Measurements from ENCODE around the gene RPL3.
A peak's percentile ranks its signal among the peaks of the same experiment; 100 is the strongest.

RPL3 gene

DNA sequence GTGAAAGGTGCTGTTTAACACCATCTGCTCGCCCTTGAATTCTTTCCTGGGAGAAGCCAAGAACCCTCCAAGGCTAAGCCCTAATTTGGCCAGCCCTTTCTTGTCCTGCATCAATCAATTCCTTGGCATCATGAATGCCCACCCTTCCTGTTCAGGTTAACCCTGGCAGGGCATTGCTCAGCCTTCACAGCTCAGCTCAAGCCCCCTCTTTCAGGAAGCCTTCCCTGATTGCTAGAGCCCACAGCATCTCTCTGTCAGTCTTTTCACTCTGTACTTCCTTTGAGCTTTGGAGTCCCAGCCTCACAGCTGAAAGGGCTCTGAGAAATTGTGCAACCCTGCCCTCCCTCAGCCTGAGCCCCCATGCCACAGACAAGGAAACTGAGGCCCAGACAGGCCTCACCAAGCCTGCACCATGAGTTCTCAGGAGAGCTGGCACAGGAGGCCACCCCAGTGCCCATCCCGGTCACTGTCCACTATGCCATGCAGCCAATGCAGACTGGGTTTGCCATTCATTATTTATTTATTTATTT, 16.9 kb downstream of the RPL3 start:
- Histone ChIP-seq H3K36me3 (ENCODE audit: control insufficient read depth in 4 of 4, insufficient read depth in 4 of 4, low read length in 3 of 4) (peaks cover 0 to 2% (median 0%) of the 10 kb centered on the region in 4 experiments), H3K27ac (ENCODE audit: insufficient read depth in 1 of 2, low read depth in 1 of 2, low read length in 2 of 2, poor library complexity in 1 of 2, severe bottlenecking in 2 of 2) (no peak overlapping the region)
- CTCF ChIA-PET, result interaction anchor here (1.0 to 2.2 kb wide), 6 partner anchors 8 to 132 kb away, joined by 3 to 8 read pairs (median 4); no protein-coding TSS in a partner anchor

DNA sequence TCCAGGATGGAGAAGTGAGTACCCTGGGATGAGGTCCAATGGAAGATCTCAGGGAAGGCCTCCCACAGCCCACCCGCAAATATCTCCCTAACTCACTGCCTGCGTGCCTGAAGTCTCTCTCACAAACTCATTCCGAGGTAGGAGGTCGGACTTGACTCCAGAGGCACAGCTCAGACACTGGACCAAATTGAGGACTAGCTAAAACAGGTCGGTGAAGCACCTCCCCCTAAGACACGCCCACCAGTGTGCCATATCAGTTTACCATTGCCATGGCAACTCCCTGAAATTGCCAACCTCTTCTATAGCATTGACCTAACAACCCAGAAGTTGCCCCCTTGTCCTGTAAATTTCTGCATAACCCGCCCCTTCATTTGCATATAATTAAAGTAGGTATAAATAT, 17.5 kb downstream of the RPL3 start:
- Histone ChIP-seq H3K4me3 (ENCODE audit: control insufficient read depth in 1 of 7, extremely low read depth in 1 of 7, insufficient read depth in 4 of 7, low read depth in 2 of 7, low read length in 6 of 7) (no peak overlapping the region), H3K9me3 (ENCODE audit: control extremely low read depth in 1 of 5, control insufficient read depth in 4 of 5, insufficient read depth in 2 of 5, low read depth in 1 of 5, low read length in 4 of 5) (no peaks in the 10 kb centered on the region), H3K36me3 (ENCODE audit: control insufficient read depth in 4 of 4, insufficient read depth in 4 of 4, low read length in 3 of 4) (no peaks in the 10 kb centered on the region), H3K27me3 (replicated peaks in 2 of 5; ENCODE audit: control insufficient read depth in 4 of 5, insufficient read depth in 5 of 5, low read length in 4 of 5) (peaks cover 0 to 40% (median 14%) of the 10 kb centered on the region in 5 experiments), H3K4me1 (ENCODE audit: control extremely low read depth in 1 of 4, control insufficient read depth in 4 of 4, insufficient read depth in 4 of 4, low read length in 3 of 4) (peaks cover 0 to 26% (median 14%) of the 10 kb centered on the region in 4 experiments), H3K27ac (ENCODE audit: insufficient read depth in 1 of 2, low read depth in 1 of 2, low read length in 2 of 2, poor library complexity in 1 of 2, severe bottlenecking in 2 of 2) (no peak overlapping the region)
- ChIA-PET CTCF (interaction anchor here (1.0 to 2.2 kb wide), 4 partner anchors 10 to 131 kb away, joined by 3 to 7 read pairs (median 4); no protein-coding TSS in a partner anchor), POLR2A (no interaction called here)
- DNase-seq, result no peak
- 86% methylated on average over 6 of the region's 7 CpGs for WGBS (ENCODE audit: insufficient coverage)

More for the DNA sequence above, 16.9 kb downstream of the RPL3 start:
- H3K9me3 ChIP-seq (ENCODE audit: control extremely low read depth in 1 of 5, control insufficient read depth in 4 of 5, insufficient read depth in 2 of 5, low read depth in 1 of 5, low read length in 4 of 5), result no peaks in the 10 kb centered on the region
- H3K4me1 ChIP-seq (ENCODE audit: control extremely low read depth in 1 of 4, control insufficient read depth in 4 of 4, insufficient read depth in 4 of 4, low read length in 3 of 4), result peaks cover 0 to 25% (median 14%) of the 10 kb centered on the region in 4 experiments
- POLR2A ChIA-PET, result no interaction called here
- DNase-seq, result no peak
- no peak overlapping the region for H3K4me3 ChIP-seq (ENCODE audit: control insufficient read depth in 1 of 7, extremely low read depth in 1 of 7, insufficient read depth in 4 of 7, low read depth in 2 of 7, low read length in 6 of 7)
- 91% methylated on average over 1 of the region's 2 CpGs for WGBS (ENCODE audit: insufficient coverage)
- peaks cover 0 to 38% (median 14%) of the 10 kb centered on the region in 5 experiments for H3K27me3 ChIP-seq (replicated peaks in 2 of 5; ENCODE audit: control insufficient read depth in 4 of 5, insufficient read depth in 5 of 5, low read length in 4 of 5)

DNA sequence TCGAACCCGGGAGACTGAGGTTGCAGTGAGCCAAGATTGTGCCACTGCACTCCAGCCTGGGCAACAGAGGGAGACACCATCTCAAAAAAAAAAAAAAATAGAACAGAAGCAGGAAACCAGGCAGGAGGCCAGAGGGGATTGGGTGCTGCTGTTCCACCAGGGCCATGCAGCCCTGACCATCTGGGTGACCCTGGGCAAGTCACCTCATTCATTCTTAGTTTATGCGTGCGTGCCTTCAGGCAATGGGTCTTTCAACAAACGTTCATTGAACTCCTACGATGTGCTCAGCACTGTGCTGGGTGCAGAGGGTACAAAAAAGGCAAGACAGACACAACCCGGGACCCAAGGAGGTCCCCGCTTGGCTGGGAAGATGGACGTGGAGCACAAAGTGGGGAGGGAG, 18.3 kb downstream of the RPL3 start:
- H3K4me3 ChIP-seq (ENCODE audit: control insufficient read depth in 1 of 7, extremely low read depth in 1 of 7, insufficient read depth in 4 of 7, low read depth in 2 of 7, low read length in 6 of 7), result no peak overlapping the region
- DNase-seq, result no peak
- ChIA-PET POLR2A (no interaction called here), CTCF (interaction anchor here (1.2 to 1.9 kb wide), 4 partner anchors 10 to 16 kb away, joined by 5 to 9 read pairs (median 6); no protein-coding TSS in a partner anchor)
- no peaks in the 10 kb centered on the region for H3K36me3 ChIP-seq (ENCODE audit: control insufficient read depth in 4 of 4, insufficient read depth in 4 of 4, low read length in 3 of 4)
- no peak overlapping the region for H3K27ac ChIP-seq (ENCODE audit: insufficient read depth in 1 of 2, low read depth in 1 of 2, low read length in 2 of 2, poor library complexity in 1 of 2, severe bottlenecking in 2 of 2)
- H3K27me3 ChIP-seq (replicated peaks in 2 of 5; ENCODE audit: control insufficient read depth in 4 of 5, insufficient read depth in 5 of 5, low read length in 4 of 5), result peaks cover 0 to 46% (median 14%) of the 10 kb centered on the region in 5 experiments
- 96% methylated on average over 9 of the region's 9 CpGs for WGBS (ENCODE audit: insufficient coverage)
- H3K4me1 ChIP-seq (ENCODE audit: control extremely low read depth in 1 of 4, control insufficient read depth in 4 of 4, insufficient read depth in 4 of 4, low read length in 3 of 4), result peaks cover 0 to 27% (median 13%) of the 10 kb centered on the region in 4 experiments
- H3K9me3 ChIP-seq (ENCODE audit: control extremely low read depth in 1 of 5, control insufficient read depth in 4 of 5, insufficient read depth in 2 of 5, low read depth in 1 of 5, low read length in 4 of 5), result no peaks in the 10 kb centered on the region

DNA sequence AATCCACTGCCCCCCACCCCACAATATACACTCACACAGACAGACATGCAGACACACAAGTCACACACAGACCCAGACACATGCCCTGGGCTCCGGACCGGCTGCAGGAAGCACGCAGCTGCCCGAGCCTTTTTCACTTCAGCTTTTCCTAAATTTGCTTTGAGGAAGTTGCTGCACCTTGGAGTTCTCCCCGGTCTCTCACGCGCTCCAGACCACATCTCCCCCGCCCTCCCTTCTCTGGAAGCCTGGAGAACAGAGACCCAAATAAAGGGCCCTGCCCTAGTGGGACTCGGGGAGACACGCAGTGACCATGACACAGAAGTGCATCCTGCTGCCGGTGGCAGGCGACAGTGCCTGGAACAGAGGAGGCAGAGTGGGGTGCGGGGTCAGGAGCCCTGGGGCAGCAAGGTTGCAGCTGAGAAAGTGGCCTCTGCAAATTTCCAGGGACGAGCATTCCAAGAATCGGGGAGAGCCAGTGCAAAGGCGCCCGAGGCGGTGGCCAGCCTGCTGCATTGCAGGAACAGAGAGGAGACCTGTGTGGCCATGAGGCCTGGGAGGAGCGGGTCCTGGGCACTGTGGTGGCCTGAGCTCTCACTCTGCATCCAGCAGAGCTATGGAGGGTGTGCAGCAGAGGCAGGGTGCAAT, 19.1 kb downstream of the RPL3 start:
- Histone ChIP-seq H3K4me3 (ENCODE audit: control insufficient read depth in 1 of 7, extremely low read depth in 1 of 7, insufficient read depth in 4 of 7, low read depth in 2 of 7, low read length in 6 of 7) (peak overlapping the region in 2 of 7 experiments; percentile 11 to 42), H3K27ac (ENCODE audit: insufficient read depth in 1 of 2, low read depth in 1 of 2, low read length in 2 of 2, poor library complexity in 1 of 2, severe bottlenecking in 2 of 2) (no peak overlapping the region), H3K36me3 (ENCODE audit: control insufficient read depth in 4 of 4, insufficient read depth in 4 of 4, low read length in 3 of 4) (no peaks in the 10 kb centered on the region), H3K9me3 (ENCODE audit: control extremely low read depth in 1 of 5, control insufficient read depth in 4 of 5, insufficient read depth in 2 of 5, low read depth in 1 of 5, low read length in 4 of 5) (no peaks in the 10 kb centered on the region), H3K4me1 (ENCODE audit: control extremely low read depth in 1 of 4, control insufficient read depth in 4 of 4, insufficient read depth in 4 of 4, low read length in 3 of 4) (peaks cover 0 to 27% (median 13%) of the 10 kb centered on the region in 4 experiments), H3K27me3 (replicated peaks in 2 of 5; ENCODE audit: control insufficient read depth in 4 of 5, insufficient read depth in 5 of 5, low read length in 4 of 5) (peaks cover 0 to 47% (median 14%) of the 10 kb centered on the region in 5 experiments)
- POLR2A ChIA-PET, result interaction anchor here (0.9 kb wide), 1 partner anchor 18 kb away, joined by 3 read pairs; no protein-coding TSS in a partner anchor
- WGBS (ENCODE audit: insufficient coverage), result 13% methylated on average over 15 of the region's 19 CpGs
- peak in 2 of 3 donors; percentile 75 to 77 for DNase-seq
- CTCF ChIA-PET, result interaction anchor here (1.0 to 1.9 kb wide), 7 partner anchors 9 to 165 kb away, joined by 3 to 9 read pairs (median 5); no protein-coding TSS in a partner anchor

DNA sequence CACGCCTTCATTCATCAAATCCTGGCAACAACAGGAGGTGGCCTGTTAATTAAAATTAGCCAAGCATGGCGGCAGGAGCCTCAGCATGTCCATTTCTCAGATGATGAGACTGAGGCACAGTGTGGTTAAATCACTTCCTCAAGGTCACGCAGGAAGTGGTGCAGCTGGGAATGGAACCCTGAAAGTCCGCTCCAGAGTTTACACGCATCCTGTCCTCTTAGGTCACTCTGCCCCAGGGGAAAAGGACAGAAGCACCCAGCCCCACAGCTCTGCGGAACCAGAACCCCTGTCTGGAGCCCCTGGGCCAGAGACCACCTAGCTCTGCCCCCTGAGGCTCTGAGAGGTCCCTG, 19.6 kb downstream of the RPL3 start:
- CTCF ChIA-PET, result interaction anchor here (1.0 to 1.9 kb wide), 8 partner anchors 9 to 165 kb away, joined by 3 to 9 read pairs (median 5); no protein-coding TSS in a partner anchor
- Histone ChIP-seq H3K4me3 (ENCODE audit: control insufficient read depth in 1 of 7, extremely low read depth in 1 of 7, insufficient read depth in 4 of 7, low read depth in 2 of 7, low read length in 6 of 7) (peak overlapping the region in 2 of 7 experiments; percentile 10 to 11), H3K4me1 (ENCODE audit: control extremely low read depth in 1 of 4, control insufficient read depth in 4 of 4, insufficient read depth in 4 of 4, low read length in 3 of 4) (peaks cover 0 to 27% (median 13%) of the 10 kb centered on the region in 4 experiments), H3K36me3 (ENCODE audit: control insufficient read depth in 4 of 4, insufficient read depth in 4 of 4, low read length in 3 of 4) (no peaks in the 10 kb centered on the region), H3K27ac (ENCODE audit: insufficient read depth in 1 of 2, low read depth in 1 of 2, low read length in 2 of 2, poor library complexity in 1 of 2, severe bottlenecking in 2 of 2) (no peak overlapping the region), H3K27me3 (replicated peaks in 2 of 5; ENCODE audit: control insufficient read depth in 4 of 5, insufficient read depth in 5 of 5, low read length in 4 of 5) (peaks cover 0 to 47% (median 14%) of the 10 kb centered on the region in 5 experiments), H3K9me3 (ENCODE audit: control extremely low read depth in 1 of 5, control insufficient read depth in 4 of 5, insufficient read depth in 2 of 5, low read depth in 1 of 5, low read length in 4 of 5) (no peaks in the 10 kb centered on the region)
- DNase-seq, result peak in 1 of 3 donors; percentile 44
- WGBS (ENCODE audit: insufficient coverage), result 27% methylated on average over 5 of the region's 6 CpGs
- POLR2A ChIA-PET, result interaction anchor here (0.9 kb wide), 1 partner anchor 17 kb away, joined by 3 read pairs; no protein-coding TSS in a partner anchor

GRCh38 chr22:39298241-39298987, 21.0 kb downstream of the RPL3 start:
- POLR2A ChIA-PET, result no interaction called here
- H3K27me3 ChIP-seq (replicated peaks in 2 of 5; ENCODE audit: control insufficient read depth in 4 of 5, insufficient read depth in 5 of 5, low read length in 4 of 5), result peaks cover 0 to 43% (median 14%) of the 10 kb centered on the region in 5 experiments
- no peaks in the 10 kb centered on the region for H3K36me3 ChIP-seq (ENCODE audit: control insufficient read depth in 4 of 4, insufficient read depth in 4 of 4, low read length in 3 of 4)
- no peak for DNase-seq
- H3K4me1 ChIP-seq (ENCODE audit: control extremely low read depth in 1 of 4, control insufficient read depth in 4 of 4, insufficient read depth in 4 of 4, low read length in 3 of 4), result peaks cover 0 to 27% (median 13%) of the 10 kb centered on the region in 4 experiments
- H3K9me3 ChIP-seq (ENCODE audit: control extremely low read depth in 1 of 5, control insufficient read depth in 4 of 5, insufficient read depth in 2 of 5, low read depth in 1 of 5, low read length in 4 of 5), result no peaks in the 10 kb centered on the region
- no peak overlapping the region for H3K4me3 ChIP-seq (ENCODE audit: control insufficient read depth in 1 of 7, extremely low read depth in 1 of 7, insufficient read depth in 4 of 7, low read depth in 2 of 7, low read length in 6 of 7)
- 82% methylated on average over 13 of the region's 18 CpGs for WGBS (ENCODE audit: insufficient coverage)
- CTCF ChIA-PET, result interaction anchor here (0.7 to 1.5 kb wide), 3 partner anchors 9 to 17 kb away, joined by 3 to 7 read pairs (median 3); no protein-coding TSS in a partner anchor
- H3K27ac ChIP-seq (ENCODE audit: insufficient read depth in 1 of 2, low read depth in 1 of 2, low read length in 2 of 2, poor library complexity in 1 of 2, severe bottlenecking in 2 of 2), result no peak overlapping the region

Measured in common myeloid progenitor, CD34-positive (primary cell).